Activated CD4-positive, alpha-beta T cell treated with anti-CD3 and anti-CD28 coated beads for 36 hours (primary cell): ENCODE data around the gene SNX13. TPM values are rescaled to one million over a fixed set of nuclear protein-coding genes. Genes with fewer than 3 reads are reported as not detected.

Experiments
- ATAC-seq: fragments of 200-7000 bp; cut with Tn5 transposase; one replicate; pipeline ENCODE4 v1.10.0; 2021; ENCODE audit warnings: mild to moderate bottlenecking, moderate library complexity
- CTCF ChIA-PET: fragments of 350-600 bp; sonication (Branson Sonifier 250); formaldehyde crosslinking; loops from one replicate; lab custom pipeline; 2021; ENCODE audit warnings: antibody characterized with exemption; lab: Charles Lee
- POLR2A ChIA-PET: fragments of 350-600 bp; sonication (Branson Sonifier 250); formaldehyde crosslinking; loops from one replicate; lab custom pipeline; 2021; ENCODE audit warnings: antibody characterized with exemption, inconsistent platforms; lab: Charles Lee
- DNase-seq: peaks from one replicate; pipeline ENCODE4 v3.0.0-alpha.2; 2020
- H3K27ac Mint-ChIP-seq: one replicate; pipeline ENCODE4 v1.8.0; 2021; ENCODE audit warnings: mixed read lengths
- H3K27me3 Mint-ChIP-seq: one replicate; pipeline ENCODE4 v1.8.0; 2021; ENCODE audit warnings: mixed read lengths
- H3K36me3 Mint-ChIP-seq: one replicate; pipeline ENCODE4 v1.8.0; 2021; ENCODE audit warnings: low read depth, mixed read lengths
- H3K4me1 Mint-ChIP-seq: one replicate; pipeline ENCODE4 v1.8.0; 2021; ENCODE audit warnings: mixed read lengths
- H3K4me3 Mint-ChIP-seq: one replicate; pipeline ENCODE4 v1.8.0; 2021; ENCODE audit warnings: mild to moderate bottlenecking, moderate library complexity, mixed read lengths
- H3K9me3 Mint-ChIP-seq: one replicate; pipeline ENCODE4 v1.8.0; 2021; ENCODE audit warnings: low read depth, mixed read lengths
- intact Hi-C, 2 experiments: fragments of 100-400 bp; cut with DNase I in 1 of 2; cut with micrococcal nuclease in 1 of 2; formaldehyde crosslinking; loops; one replicate each; pipeline versions ENCODE4 v1.14.2 to v1.15.1; 2022 to 2024; cut with DNase I, micrococcal nuclease
- total RNA-seq, 2 experiments: library from RNA; stranded (reverse); gene quantifications; one replicate each; pipeline ENCODE4 v1.2.3, GENCODE V29; 2021

SNX13 gene
- total RNA-seq, 2 experiments from 2014 or later: 23.9 to 25.5 TPM

- Mint-ChIP-seq H3K27ac (no peak overlapping the region), H3K27me3 (no peaks in the 10 kb centered on the region), H3K36me3 (peaks cover 7% of the 10 kb centered on the region), H3K9me3 (no peaks in the 10 kb centered on the region), H3K4me3 (no peak overlapping the region), H3K4me1 (peaks cover 75% of the 10 kb centered on the region)
- ATAC-seq: no peak
- ChIA-PET POLR2A (no interaction called here), CTCF (interaction anchor here (1.3 kb wide), 1 partner anchor 13 kb away, joined by 3 read pairs; no protein-coding TSS in a partner anchor)
- no peak for DNase-seq
- intact Hi-C loops: loop anchor here (5.0 to 10.0 kb wide), 2 partner anchors 75 to 768 kb away; no protein-coding TSS in a partner anchor
Observed at GRCh38 chr7:17932770-17933169, 7.5 kb downstream of the SNX13 start.

- ATAC-seq (no peak), DNase-seq (no peak)
- Mint-ChIP-seq H3K36me3 (peaks cover 5% of the 10 kb centered on the region), H3K4me3 (no peak overlapping the region), H3K9me3 (no peaks in the 10 kb centered on the region), H3K27ac (no peak overlapping the region), H3K4me1 (peaks cover 71% of the 10 kb centered on the region), H3K27me3 (no peaks in the 10 kb centered on the region)
- ChIA-PET CTCF (interaction anchor here (0.9 to 1.5 kb wide), 5 partner anchors 9 to 47 kb away, joined by 3 to 5 read pairs (median 4); no protein-coding TSS in a partner anchor), POLR2A (no interaction called here)
- intact Hi-C loops: loop anchor here (5.0 to 10.0 kb wide), 2 partner anchors 74 to 766 kb away; no protein-coding TSS in a partner anchor
Observed at GRCh38 chr7:17931069-17931468, 9.2 kb downstream of the SNX13 start.

- DNase-seq (no peak), ATAC-seq (no peak)
- ChIA-PET POLR2A (no interaction called here), CTCF (interaction anchor here (0.9 to 1.5 kb wide), 4 partner anchors 9 to 46 kb away, joined by 3 to 4 read pairs (median 4); no protein-coding TSS in a partner anchor)
- no peaks in the 10 kb centered on the region for H3K27me3 Mint-ChIP-seq
- intact Hi-C loops: loop anchor here (5.0 to 10.0 kb wide), 2 partner anchors 73 to 766 kb away; no protein-coding TSS in a partner anchor
- peaks cover 5% of the 10 kb centered on the region for H3K36me3 Mint-ChIP-seq
- no peak overlapping the region for H3K27ac Mint-ChIP-seq
- H3K9me3 Mint-ChIP-seq: no peaks in the 10 kb centered on the region
- no peak overlapping the region for H3K4me3 Mint-ChIP-seq
- H3K4me1 Mint-ChIP-seq: peaks cover 67% of the 10 kb centered on the region
Observed at GRCh38 chr7:17930546-17930945, 9.7 kb downstream of the SNX13 start.

GRCh38 chr7:17929647-17930395 is 10.5 kb downstream of the SNX13 start:
- no peaks in the 10 kb centered on the region for H3K9me3 Mint-ChIP-seq
- H3K4me1 Mint-ChIP-seq: peaks cover 68% of the 10 kb centered on the region

GRCh38 chr7:17928055-17928454 is 12.2 kb downstream of the SNX13 start:
- Mint-ChIP-seq H3K4me1 (peaks cover 60% of the 10 kb centered on the region), H3K27ac (no peak overlapping the region), H3K4me3 (no peak overlapping the region), H3K36me3 (peaks cover 3% of the 10 kb centered on the region), H3K9me3 (no peaks in the 10 kb centered on the region), H3K27me3 (no peaks in the 10 kb centered on the region)
- no peak for DNase-seq
- intact Hi-C loops: no loop called here
- CTCF ChIA-PET: interaction anchor here (0.5 to 1.7 kb wide), 6 partner anchors 9 to 463 kb away, joined by 3 to 7 read pairs (median 3); no protein-coding TSS in a partner anchor
- POLR2A ChIA-PET: no interaction called here
- ATAC-seq: no peak

More at GRCh38 chr7:17929647-17930395, 10.5 kb downstream of the SNX13 start:
- H3K27me3 Mint-ChIP-seq: no peaks in the 10 kb centered on the region
- H3K27ac Mint-ChIP-seq: no peak overlapping the region
- ATAC-seq (peak; percentile 75), DNase-seq (no peak)
- ChIA-PET POLR2A (no interaction called here), CTCF (interaction anchor here (1.2 kb wide), 1 partner anchor 17 kb away, joined by 3 read pairs; no protein-coding TSS in a partner anchor)
- intact Hi-C loops: loop anchor here (5.0 to 10.0 kb wide), 2 partner anchors 73 to 765 kb away; no protein-coding TSS in a partner anchor
- no peak overlapping the region for H3K4me3 Mint-ChIP-seq
- peaks cover 5% of the 10 kb centered on the region for H3K36me3 Mint-ChIP-seq

- H3K4me3 Mint-ChIP-seq: no peak overlapping the region
- ChIA-PET POLR2A (no interaction called here), CTCF (no interaction called here)
- H3K27ac Mint-ChIP-seq: no peak overlapping the region
- H3K9me3 Mint-ChIP-seq: peaks cover 14% of the 10 kb centered on the region
- ATAC-seq: no peak
- intact Hi-C loops: no loop called here
- peaks cover 36% of the 10 kb centered on the region for H3K4me1 Mint-ChIP-seq
- peaks cover 13% of the 10 kb centered on the region for H3K36me3 Mint-ChIP-seq
- no peak for DNase-seq
- H3K27me3 Mint-ChIP-seq: no peaks in the 10 kb centered on the region
Observed at GRCh38 chr7:17921857-17922416, 18.4 kb downstream of the SNX13 start.

GRCh38 chr7:17917842-17918241 is 22.5 kb downstream of the SNX13 start:
- no peaks in the 10 kb centered on the region for H3K27me3 Mint-ChIP-seq
- ATAC-seq (no peak), DNase-seq (no peak)
- no peak overlapping the region for H3K27ac Mint-ChIP-seq
- ChIA-PET CTCF (no interaction called here), POLR2A (no interaction called here)
- intact Hi-C loops: no loop called here
- H3K36me3 Mint-ChIP-seq: peaks cover 12% of the 10 kb centered on the region
- no peak overlapping the region for H3K4me3 Mint-ChIP-seq
- H3K4me1 Mint-ChIP-seq: peaks cover 31% of the 10 kb centered on the region
- H3K9me3 Mint-ChIP-seq: peaks cover 14% of the 10 kb centered on the region

GRCh38 chr7:17916786-17917185 is 23.5 kb downstream of the SNX13 start:
- intact Hi-C loops: no loop called here

GRCh38 chr7:17915796-17916195 is 24.5 kb downstream of the SNX13 start:
- Mint-ChIP-seq H3K9me3 (peaks cover 17% of the 10 kb centered on the region), H3K27me3 (no peaks in the 10 kb centered on the region), H3K4me1 (peaks cover 17% of the 10 kb centered on the region), H3K27ac (no peak overlapping the region), H3K36me3 (peaks cover 18% of the 10 kb centered on the region), H3K4me3 (no peak overlapping the region)
- ChIA-PET CTCF (no interaction called here), POLR2A (no interaction called here)
- ATAC-seq (no peak), DNase-seq (no peak)
- intact Hi-C loops: no loop called here

More at GRCh38 chr7:17916786-17917185, 23.5 kb downstream of the SNX13 start:
- DNase-seq: no peak
- no peak overlapping the region for H3K27ac Mint-ChIP-seq
- ATAC-seq: no peak
- H3K4me3 Mint-ChIP-seq: no peak overlapping the region
- peaks cover 14% of the 10 kb centered on the region for H3K36me3 Mint-ChIP-seq
- ChIA-PET POLR2A (no interaction called here), CTCF (no interaction called here)
- peaks cover 16% of the 10 kb centered on the region for H3K9me3 Mint-ChIP-seq
- no peaks in the 10 kb centered on the region for H3K27me3 Mint-ChIP-seq
- H3K4me1 Mint-ChIP-seq: peaks cover 25% of the 10 kb centered on the region

- Mint-ChIP-seq H3K36me3 (peaks cover 25% of the 10 kb centered on the region), H3K27me3 (no peaks in the 10 kb centered on the region)
Observed at GRCh38 chr7:17915168-17915567, 25.1 kb downstream of the SNX13 start.

GRCh38 chr7:17913250-17913649 is 27.0 kb downstream of the SNX13 start:
- peaks cover 27% of the 10 kb centered on the region for H3K4me1 Mint-ChIP-seq

More at GRCh38 chr7:17915168-17915567, 25.1 kb downstream of the SNX13 start:
- no peak for ATAC-seq
- no peak overlapping the region for H3K4me3 Mint-ChIP-seq
- peaks cover 19% of the 10 kb centered on the region for H3K9me3 Mint-ChIP-seq
- intact Hi-C loops: no loop called here
- POLR2A ChIA-PET: no interaction called here
- CTCF ChIA-PET: no interaction called here
- H3K4me1 Mint-ChIP-seq: peaks cover 18% of the 10 kb centered on the region
- no peak overlapping the region for H3K27ac Mint-ChIP-seq
- no peak for DNase-seq

More at GRCh38 chr7:17913250-17913649, 27.0 kb downstream of the SNX13 start:
- H3K36me3 Mint-ChIP-seq: peaks cover 29% of the 10 kb centered on the region
- H3K27me3 Mint-ChIP-seq: no peaks in the 10 kb centered on the region
- ChIA-PET CTCF (no interaction called here), POLR2A (no interaction called here)
- ATAC-seq: no peak
- H3K4me3 Mint-ChIP-seq: no peak overlapping the region
- intact Hi-C loops: no loop called here
- DNase-seq: no peak
- H3K27ac Mint-ChIP-seq: no peak overlapping the region
- H3K9me3 Mint-ChIP-seq: peaks cover 17% of the 10 kb centered on the region
